Hematopoietic multipotent progenitor cell treated with erythropoietin and hydrocortisone succinate and interleukin-3 and kit ligand, for 6 days (in vitro differentiated cells): ENCODE results near the gene SYNJ2.
"Not testable (repeated sequence)": the region's sequence is repeated elsewhere in the genome, so short reads cannot be mapped to it uniquely, and the experiment has no call there.

Source experiments
- DNase-seq: peaks from one replicate; pipeline ENCODE4 v3.0.0-alpha.2; 2015

Gene SYNJ2

GRCh38 chr6:157955675-157956074 is 26.0 kb upstream of the SYNJ2 start:
- DNase-seq: no peak

- no peak for DNase-seq
These were observed 25.4 kb upstream of the SYNJ2 start for GRCh38 chr6:157956171-157956730.

GRCh38 chr6:157959451-157960227 is 22.0 kb upstream of the SYNJ2 start:
- no peak for DNase-seq

DNA sequence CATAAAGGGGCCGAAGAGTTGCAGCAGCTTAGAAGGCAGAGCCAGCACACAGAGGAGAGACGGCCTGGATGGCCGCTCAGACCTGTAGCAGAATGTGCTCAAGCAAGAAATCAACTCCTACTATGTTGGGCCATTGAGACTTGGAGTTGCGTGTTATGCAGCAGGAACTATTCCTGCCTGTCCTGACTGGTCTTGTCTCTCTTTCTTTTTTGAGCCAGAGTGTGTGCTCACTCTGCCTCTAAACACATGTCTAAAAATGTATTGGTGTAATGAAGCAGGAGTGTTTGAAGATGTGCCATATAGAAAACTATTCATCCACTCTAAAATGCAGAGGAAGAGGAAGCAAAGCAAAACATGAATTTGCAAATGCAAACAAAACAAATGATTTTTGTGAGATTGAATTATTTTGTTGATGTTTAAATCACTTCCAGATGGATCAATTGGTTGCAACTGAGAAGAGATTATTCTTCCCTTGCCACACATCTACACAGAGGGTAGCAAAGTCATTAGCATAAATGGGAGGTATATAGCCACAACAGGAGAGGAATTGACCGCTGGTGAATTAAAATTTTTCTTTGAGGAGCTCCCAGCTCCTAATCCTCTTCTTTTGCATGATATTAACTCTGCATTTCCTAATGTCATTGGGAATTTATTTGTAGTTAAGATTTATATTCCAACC is 20.4 kb upstream of the SYNJ2 start:
- no peak for DNase-seq

- no peak for DNase-seq
These were observed 19.7 kb upstream of the SYNJ2 start for GRCh38 chr6:157961832-157962575.

GRCh38 chr6:157962601-157963302 is 18.9 kb upstream of the SYNJ2 start:
- no peak for DNase-seq

GRCh38 chr6:157964100-157964499 is 17.6 kb upstream of the SYNJ2 start:
- DNase-seq: peak; percentile 40

GRCh38 chr6:157965387-157965786 is 16.3 kb upstream of the SYNJ2 start:
- DNase-seq: no peak

DNA sequence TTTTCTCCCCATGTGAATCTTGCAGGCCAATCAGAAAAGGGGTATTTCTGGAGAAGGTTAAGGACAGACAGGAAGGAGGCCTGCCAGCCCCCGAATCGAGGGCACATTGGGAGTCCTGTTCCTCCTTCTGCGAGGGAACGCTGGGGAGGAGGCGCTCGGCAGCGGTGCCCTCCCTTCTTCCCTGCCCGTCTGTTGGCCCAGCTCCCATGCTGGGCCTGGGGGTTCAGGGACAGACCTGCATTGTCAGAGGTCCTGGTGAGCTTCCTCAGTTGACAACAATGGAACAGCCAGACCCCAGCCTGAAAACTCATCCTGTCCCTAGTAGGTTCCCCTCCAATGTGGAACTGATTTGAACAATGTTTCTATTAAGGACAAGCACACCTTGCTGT is 15.1 kb upstream of the SYNJ2 start:
- DNase-seq: no peak

- DNase-seq: no peak
These were observed 14.6 kb upstream of the SYNJ2 start for GRCh38 chr6:157967020-157967419.

GRCh38 chr6:157967486-157967885 is 14.2 kb upstream of the SYNJ2 start:
- DNase-seq: no peak

- not testable (repeated sequence) for DNase-seq
These were observed 9.5 kb upstream of the SYNJ2 start for GRCh38 chr6:157972177-157972576.

- no peak for DNase-seq
These were observed 7.2 kb upstream of the SYNJ2 start for GRCh38 chr6:157974341-157974894.

- DNase-seq: no peak
These were observed 6.7 kb upstream of the SYNJ2 start for GRCh38 chr6:157974967-157975366.

GRCh38 chr6:157975456-157975855 is 6.2 kb upstream of the SYNJ2 start:
- no peak for DNase-seq

DNA sequence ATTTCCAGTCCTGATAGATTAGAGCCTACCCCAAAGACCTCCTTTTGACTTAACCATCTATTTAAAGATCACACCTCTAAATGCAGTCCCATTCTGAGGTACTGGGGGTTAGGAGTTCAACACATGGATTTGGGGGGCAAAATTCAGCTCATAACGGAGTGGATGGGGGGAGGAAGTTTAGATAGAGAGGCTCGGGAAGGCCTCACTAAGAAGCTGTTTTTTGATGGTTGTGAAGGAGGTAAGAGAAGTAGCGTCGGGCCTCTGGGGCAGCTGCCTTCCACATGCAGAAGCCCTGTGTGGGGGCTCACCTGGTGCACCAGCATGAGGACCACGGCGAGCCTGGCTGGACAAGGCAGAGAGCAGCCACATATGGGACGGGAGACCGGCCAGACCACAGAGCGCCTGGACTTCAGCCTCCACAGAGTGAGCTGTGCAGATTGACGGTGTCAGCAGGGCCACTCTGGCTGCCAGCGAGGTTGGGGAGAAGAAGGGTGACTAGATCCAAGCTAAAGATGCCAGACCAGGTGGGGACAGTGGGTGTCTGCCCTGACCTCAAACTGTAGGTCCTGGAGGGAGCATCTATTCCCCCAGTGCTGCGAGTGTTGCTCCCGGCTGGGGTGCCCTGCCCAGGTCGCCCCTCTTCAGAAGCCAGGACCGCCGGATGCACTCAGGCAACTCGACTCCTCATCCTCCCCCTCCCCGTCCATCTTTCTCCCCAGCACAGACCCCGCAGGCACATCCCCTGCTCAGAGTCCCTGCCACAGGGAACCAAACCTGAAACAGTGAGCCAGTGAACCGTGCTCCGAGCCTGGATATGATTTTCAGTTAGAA is 5.1 kb upstream of the SYNJ2 start:
- no peak for DNase-seq

- DNase-seq: no peak
These were observed 4.4 kb upstream of the SYNJ2 start for GRCh38 chr6:157977176-157977804.

DNA sequence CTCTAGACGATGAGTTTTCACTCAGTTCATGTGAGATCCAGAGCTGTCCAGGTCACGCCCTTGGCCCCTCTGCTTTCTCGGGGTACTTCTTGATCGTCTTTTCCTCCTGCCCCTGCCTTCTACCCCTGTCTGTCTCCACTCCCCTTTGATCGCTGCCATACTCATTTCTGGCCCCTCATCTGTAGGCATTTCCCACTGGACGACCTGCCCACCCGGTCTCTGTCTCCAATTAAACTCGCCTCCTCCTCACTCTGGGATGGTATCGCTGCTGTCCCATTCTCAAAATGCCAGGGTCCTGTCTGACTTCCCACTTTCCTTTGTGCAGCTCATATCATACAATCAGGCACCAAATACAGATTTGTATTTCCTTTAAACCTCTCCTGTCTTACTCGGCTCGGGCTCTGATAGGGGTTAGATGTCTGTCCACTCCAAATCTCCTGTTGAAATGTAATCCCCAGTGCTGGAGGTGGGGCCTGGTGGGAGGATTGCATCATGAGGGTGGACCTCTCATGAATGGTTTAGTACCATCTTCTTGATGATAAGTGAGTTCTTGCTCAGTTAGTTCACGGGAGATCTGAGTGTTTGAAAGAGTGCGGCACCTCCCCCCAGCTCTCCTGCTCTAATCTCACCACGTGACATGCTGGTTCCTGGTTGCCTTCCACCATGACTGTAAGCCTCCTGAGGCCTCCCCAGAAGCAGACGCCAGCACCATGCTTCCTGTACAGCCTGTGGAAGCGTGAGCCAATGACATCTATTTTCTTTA is 3.5 kb upstream of the SYNJ2 start:
- no peak for DNase-seq

- peak; percentile 31 for DNase-seq
These were observed 1.2 kb upstream of the SYNJ2 start for GRCh38 chr6:157980288-157981131.

DNA sequence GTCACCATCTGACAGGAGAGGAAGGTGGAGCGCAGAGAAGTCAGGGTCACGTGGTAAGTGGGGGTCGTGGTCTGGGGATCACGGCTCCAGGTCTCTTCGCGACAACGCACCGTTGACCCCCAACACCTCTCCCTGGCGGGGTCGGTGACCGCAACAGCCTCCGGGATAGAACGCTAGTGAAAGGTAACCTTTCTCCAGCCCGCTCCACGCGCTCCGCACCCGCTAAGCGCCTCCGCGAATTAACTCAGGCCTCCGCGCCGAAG is 600 bp upstream of the SYNJ2 start:
- no peak for DNase-seq
